ENCODE data around the gene SLC16A2.
A peak's percentile ranks its signal among the peaks of the same experiment; 100 is the strongest.

The SLC16A2 gene

DNA sequence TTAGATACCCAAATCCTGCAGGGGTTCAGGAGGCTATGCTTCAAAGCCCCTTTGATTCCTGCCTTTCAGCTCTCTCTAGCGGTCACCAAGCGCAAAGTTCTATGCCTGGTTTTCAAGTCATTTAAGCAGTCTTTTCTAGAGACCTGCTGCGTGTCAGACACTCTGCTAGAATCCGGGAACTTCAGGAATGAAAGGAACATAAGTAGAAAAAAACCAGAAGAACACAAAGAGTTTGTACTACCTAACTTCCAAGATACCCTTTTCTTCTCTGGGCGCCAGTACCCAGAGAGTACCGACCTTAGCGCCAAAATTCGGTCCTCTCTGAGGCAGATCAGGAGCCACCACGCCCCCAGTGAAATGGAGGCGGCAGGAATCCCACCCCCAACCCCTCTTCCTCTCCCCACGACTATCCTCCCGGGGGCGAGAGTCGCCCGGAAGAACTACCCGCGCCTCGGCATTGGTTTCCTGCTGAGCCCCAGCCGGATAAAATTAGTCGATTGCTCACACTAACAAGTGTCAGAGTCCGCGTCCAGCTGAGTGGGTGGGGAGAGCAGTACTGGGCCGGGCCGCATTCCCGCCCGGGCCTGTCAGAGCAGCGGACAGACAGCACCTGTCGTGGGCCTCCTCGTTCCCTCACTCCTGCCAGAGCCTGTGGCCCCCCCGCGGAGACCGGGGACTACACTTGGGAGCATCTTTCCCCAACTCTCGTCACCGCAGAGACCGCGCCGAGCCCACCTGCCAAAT lies 114.3 kb downstream of the SLC16A2 start (continued):
- TF ChIP-seq ZNF529 (tag by site-specific recombination; IDR thresholded peaks at IDR 0.05; ENCODE audit: insufficient replicate concordance) (no peak), ZBTB20 (tag by site-specific recombination; IDR thresholded peaks at IDR 0.05) (no peak; the same call in 1 of the 2 replicates), ZNF223 (tag by site-specific recombination; IDR thresholded peaks at IDR 0.05) (no peak)
- TF ChIP-seq, protein P1, sequence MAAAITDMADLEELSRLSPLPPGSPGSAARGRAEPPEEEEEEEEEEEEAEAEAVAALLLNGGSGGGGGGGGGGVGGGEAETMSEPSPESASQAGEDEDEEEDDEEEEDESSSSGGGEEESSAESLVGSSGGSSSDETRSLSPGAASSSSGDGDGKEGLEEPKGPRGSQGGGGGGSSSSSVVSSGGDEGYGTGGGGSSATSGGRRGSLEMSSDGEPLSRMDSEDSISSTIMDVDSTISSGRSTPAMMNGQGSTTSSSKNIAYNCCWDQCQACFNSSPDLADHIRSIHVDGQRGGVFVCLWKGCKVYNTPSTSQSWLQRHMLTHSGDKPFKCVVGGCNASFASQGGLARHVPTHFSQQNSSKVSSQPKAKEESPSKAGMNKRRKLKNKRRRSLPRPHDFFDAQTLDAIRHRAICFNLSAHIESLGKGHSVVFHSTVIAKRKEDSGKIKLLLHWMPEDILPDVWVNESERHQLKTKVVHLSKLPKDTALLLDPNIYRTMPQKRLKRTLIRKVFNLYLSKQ (tag by site-specific recombination; IDR thresholded peaks at IDR 0.05; ENCODE audit: borderline replicate concordance): no peak

DNA sequence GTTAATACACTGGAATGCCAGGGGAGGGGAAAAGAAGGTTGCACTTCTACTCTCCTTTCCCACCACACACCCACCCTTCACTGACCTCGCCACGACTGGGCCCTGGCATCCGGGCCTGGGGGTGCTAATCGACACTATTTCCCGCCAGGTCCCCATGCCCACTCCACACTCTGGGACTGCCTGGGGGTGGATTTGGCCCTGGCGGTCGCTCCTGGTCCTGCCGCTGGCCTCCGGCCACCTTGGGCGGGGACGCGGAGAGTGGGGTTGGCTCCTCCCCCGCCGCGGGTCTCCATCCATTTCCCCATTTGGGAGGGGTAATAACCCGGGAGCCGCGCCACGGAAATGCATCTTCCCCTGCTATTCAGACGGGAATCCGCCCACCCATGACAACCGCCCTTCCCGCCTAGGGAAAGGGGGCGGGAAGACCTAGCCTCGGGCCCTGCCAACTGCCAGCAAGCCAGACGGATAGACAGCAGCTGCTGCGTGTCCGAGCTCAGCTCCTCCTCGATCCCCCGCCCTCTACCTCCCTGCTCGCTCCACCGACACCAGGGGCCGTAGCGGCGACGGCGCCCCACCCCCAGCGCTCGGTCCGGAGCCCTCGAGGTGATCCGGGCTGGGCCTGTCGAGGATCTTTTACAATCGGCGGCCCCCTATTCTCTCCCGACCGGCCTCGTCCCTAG lies 115.0 kb downstream of the SLC16A2 start:
- Histone ChIP-seq H3K4me3 (ENCODE audit: low read depth, low read length) (peak overlapping the region; percentile 33), H3K9me3 (ENCODE audit: control insufficient read depth, insufficient read depth, low read depth, low read length) (no peaks in the 10 kb centered on the region; the same call in 1 of the 2 replicates), H3K36me3 (ENCODE audit: control insufficient read depth in 2 of 2, insufficient read depth in 1 of 2, low read length in 2 of 2) (peaks cover 0 to 5% of the 10 kb centered on the region in 2 experiments; a peak in 1 of 3 replicates), H3K4me1 (ENCODE audit: control insufficient read depth, insufficient read depth, low read length) (peaks cover 7% of the 10 kb centered on the region; the same call in 1 of the 2 replicates), H3K27ac (ENCODE audit: extremely low read depth, low read depth, low read length) (peak overlapping the region; percentile 90)
- ChIA-PET CTCF (interaction anchor here (0.7 to 3.0 kb wide), 5 partner anchors 10 to 295 kb away, joined by 3 to 18 read pairs (median 3); no protein-coding TSS in a partner anchor), POLR2A (interaction anchor here (0.7 to 1.0 kb wide), 3 partner anchors 8 to 116 kb away, joined by 3 read pairs; no protein-coding TSS in a partner anchor)
- TF ChIP-seq ZNF211 (tag by site-specific recombination; IDR thresholded peaks at IDR 0.05; ENCODE audit: low read depth): no peak
- TF ChIP-seq KLF1 (tag by site-specific recombination; IDR thresholded peaks at IDR 0.05): peak; percentile 82
- peak; percentile 31; the same call in 1 of the 2 replicates for TF ChIP-seq PRDM1 (tag by site-specific recombination; IDR thresholded peaks at IDR 0.05)
- peak; percentile 91 for TF ChIP-seq ZXDB (tag by site-specific recombination; IDR thresholded peaks at IDR 0.05)
- TF ChIP-seq, protein P2, sequence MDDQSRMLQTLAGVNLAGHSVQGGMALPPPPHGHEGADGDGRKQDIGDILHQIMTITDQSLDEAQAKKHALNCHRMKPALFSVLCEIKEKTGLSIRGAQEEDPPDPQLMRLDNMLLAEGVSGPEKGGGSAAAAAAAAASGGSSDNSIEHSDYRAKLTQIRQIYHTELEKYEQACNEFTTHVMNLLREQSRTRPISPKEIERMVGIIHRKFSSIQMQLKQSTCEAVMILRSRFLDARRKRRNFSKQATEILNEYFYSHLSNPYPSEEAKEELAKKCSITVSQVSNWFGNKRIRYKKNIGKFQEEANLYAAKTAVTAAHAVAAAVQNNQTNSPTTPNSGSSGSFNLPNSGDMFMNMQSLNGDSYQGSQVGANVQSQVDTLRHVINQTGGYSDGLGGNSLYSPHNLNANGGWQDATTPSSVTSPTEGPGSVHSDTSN (CRISPR knock-in tag; IDR thresholded peaks at IDR 0.05): peak; percentile 35; the same call in 1 of the 2 replicates
- TF ChIP-seq ZNF394 (tag by site-specific recombination; IDR thresholded peaks at IDR 0.05; ENCODE audit: borderline replicate concordance): peak; percentile 41; the same call in 1 of the 2 replicates
- TF ChIP-seq, protein P3, sequence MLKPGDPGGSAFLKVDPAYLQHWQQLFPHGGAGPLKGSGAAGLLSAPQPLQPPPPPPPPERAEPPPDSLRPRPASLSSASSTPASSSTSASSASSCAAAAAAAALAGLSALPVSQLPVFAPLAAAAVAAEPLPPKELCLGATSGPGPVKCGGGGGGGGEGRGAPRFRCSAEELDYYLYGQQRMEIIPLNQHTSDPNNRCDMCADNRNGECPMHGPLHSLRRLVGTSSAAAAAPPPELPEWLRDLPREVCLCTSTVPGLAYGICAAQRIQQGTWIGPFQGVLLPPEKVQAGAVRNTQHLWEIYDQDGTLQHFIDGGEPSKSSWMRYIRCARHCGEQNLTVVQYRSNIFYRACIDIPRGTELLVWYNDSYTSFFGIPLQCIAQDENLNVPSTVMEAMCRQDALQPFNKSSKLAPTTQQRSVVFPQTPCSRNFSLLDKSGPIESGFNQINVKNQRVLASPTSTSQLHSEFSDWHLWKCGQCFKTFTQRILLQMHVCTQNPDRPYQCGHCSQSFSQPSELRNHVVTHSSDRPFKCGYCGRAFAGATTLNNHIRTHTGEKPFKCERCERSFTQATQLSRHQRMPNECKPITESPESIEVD (tag by site-specific recombination; IDR thresholded peaks at IDR 0.05): no peak
- no peak for TF ChIP-seq ZFP41 (tag by site-specific recombination; IDR thresholded peaks at IDR 0.05; ENCODE audit: borderline replicate concordance)
- TF ChIP-seq, protein P4, sequence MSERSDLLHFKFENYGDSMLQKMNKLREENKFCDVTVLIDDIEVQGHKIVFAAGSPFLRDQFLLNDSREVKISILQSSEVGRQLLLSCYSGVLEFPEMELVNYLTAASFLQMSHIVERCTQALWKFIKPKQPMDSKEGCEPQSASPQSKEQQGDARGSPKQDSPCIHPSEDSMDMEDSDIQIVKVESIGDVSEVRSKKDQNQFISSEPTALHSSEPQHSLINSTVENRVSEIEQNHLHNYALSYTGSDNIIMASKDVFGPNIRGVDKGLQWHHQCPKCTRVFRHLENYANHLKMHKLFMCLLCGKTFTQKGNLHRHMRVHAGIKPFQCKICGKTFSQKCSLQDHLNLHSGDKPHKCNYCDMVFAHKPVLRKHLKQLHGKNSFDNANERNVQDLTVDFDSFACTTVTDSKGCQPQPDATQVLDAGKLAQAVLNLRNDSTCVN (tag by site-specific recombination; optimal IDR thresholded peaks at IDR 0.05): peak; percentile 71
- TF ChIP-seq, protein P5, sequence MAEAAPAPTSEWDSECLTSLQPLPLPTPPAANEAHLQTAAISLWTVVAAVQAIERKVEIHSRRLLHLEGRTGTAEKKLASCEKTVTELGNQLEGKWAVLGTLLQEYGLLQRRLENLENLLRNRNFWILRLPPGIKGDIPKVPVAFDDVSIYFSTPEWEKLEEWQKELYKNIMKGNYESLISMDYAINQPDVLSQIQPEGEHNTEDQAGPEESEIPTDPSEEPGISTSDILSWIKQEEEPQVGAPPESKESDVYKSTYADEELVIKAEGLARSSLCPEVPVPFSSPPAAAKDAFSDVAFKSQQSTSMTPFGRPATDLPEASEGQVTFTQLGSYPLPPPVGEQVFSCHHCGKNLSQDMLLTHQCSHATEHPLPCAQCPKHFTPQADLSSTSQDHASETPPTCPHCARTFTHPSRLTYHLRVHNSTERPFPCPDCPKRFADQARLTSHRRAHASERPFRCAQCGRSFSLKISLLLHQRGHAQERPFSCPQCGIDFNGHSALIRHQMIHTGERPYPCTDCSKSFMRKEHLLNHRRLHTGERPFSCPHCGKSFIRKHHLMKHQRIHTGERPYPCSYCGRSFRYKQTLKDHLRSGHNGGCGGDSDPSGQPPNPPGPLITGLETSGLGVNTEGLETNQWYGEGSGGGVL (tag by site-specific recombination; IDR thresholded peaks at IDR 0.05): no peak
- TF ChIP-seq ZNF658 (tag by site-specific recombination; IDR thresholded peaks at IDR 0.05): no peak
- TF ChIP-seq ZNF341 (tag by site-specific recombination; IDR thresholded peaks at IDR 0.05; ENCODE audit: low read depth): peak; percentile 58; the same call in 1 of the 2 replicates
- TF ChIP-seq ZNF600 (tag by site-specific recombination; IDR thresholded peaks at IDR 0.05): 0 out of 2 replicates have a peak, but pooled peaks have one; percentile 8
- TF ChIP-seq, protein P6, sequence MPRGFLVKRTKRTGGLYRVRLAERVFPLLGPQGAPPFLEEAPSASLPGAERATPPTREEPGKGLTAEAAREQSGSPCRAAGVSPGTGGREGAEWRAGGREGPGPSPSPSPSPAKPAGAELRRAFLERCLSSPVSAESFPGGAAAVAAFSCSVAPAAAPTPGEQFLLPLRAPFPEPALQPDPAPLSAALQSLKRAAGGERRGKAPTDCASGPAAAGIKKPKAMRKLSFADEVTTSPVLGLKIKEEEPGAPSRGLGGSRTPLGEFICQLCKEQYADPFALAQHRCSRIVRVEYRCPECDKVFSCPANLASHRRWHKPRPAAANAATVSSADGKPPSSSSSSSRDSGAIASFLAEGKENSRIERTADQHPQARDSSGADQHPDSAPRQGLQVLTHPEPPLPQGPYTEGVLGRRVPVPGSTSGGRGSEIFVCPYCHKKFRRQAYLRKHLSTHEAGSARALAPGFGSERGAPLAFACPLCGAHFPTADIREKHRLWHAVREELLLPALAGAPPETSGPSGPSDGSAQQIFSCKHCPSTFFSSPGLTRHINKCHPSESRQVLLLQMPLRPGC (tag by site-specific recombination; IDR thresholded peaks at IDR 0.05): no peak
- 0 out of 2 replicates have a peak, but pooled peaks have one; percentile 56 for TF ChIP-seq KLF9 (tag by site-specific recombination; IDR thresholded peaks at IDR 0.05; ENCODE audit: low read depth)
- TF ChIP-seq, protein P7, sequence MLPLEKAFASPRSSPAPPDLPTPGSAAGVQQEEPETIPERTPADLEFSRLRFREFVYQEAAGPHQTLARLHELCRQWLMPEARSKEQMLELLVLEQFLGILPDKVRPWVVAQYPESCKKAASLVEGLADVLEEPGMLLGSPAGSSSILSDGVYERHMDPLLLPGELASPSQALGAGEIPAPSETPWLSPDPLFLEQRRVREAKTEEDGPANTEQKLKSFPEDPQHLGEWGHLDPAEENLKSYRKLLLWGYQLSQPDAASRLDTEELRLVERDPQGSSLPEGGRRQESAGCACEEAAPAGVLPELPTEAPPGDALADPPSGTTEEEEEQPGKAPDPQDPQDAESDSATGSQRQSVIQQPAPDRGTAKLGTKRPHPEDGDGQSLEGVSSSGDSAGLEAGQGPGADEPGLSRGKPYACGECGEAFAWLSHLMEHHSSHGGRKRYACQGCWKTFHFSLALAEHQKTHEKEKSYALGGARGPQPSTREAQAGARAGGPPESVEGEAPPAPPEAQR (tag by site-specific recombination; IDR thresholded peaks at IDR 0.05): no peak
- no peak for TF ChIP-seq ZNF624 (tag by site-specific recombination; IDR thresholded peaks at IDR 0.05)
- no peak for TF ChIP-seq ZNF549 (tag by site-specific recombination; IDR thresholded peaks at IDR 0.05)

All from HEK293 (cell line).